HEK293 (cell line): ENCODE results near the gene SCN10A.

ENCODE experiments used
- CTCF ChIA-PET: fragments of 350-600 bp; formaldehyde crosslinking; extraction: SDS; loops from one replicate; lab custom pipeline; 2021; ENCODE audit warnings: antibody characterized with exemption; lab: Yijun Ruan, JAX
- POLR2A ChIA-PET: fragments of 300-600 bp; formaldehyde crosslinking; extraction: SDS; loops from one replicate; lab custom pipeline; 2020; ENCODE audit warnings: antibody characterized with exemption, inconsistent platforms; lab: Yijun Ruan, JAX
- H3K27ac ChIP-seq: fragments of 200-500 bp; sonication (Bioruptor generic); 2 replicates; pipeline ENCODE4 v1.5.1; 2014; ENCODE audit warnings: low read depth, low read length, control low read depth, inconsistent platforms; ENCODE audit errors: extremely low read depth
- H3K36me3 ChIP-seq, 2 experiments: fragments of 200-500 bp in 1 of 2; sonication (Bioruptor generic) in 1 of 2; 1 replicate in 1 of 2; 2 replicates in 1 of 2; pipeline ENCODE4 v1.5.1; 2014 to 2017; ENCODE audit warnings: inconsistent platforms in 2 of 2, low read length in 2 of 2; ENCODE audit not compliant: control insufficient read depth in 2 of 2, insufficient read depth in 1 of 2
- H3K4me1 ChIP-seq: fragments of 200-500 bp; sonication (Bioruptor generic); 2 replicates; pipeline ENCODE4 v1.5.1; 2014; ENCODE audit warnings: mild to moderate bottlenecking, low read length, inconsistent platforms; ENCODE audit not compliant: control insufficient read depth, insufficient read depth
- H3K4me3 ChIP-seq: 2 replicates; pipeline ENCODE4 v1.5.1; 2011; ENCODE audit warnings: low read depth, mild to moderate bottlenecking, control low read depth, low read length, moderate library complexity
- H3K9me3 ChIP-seq: fragments of 200-500 bp; sonication (Bioruptor generic); 2 replicates; pipeline ENCODE4 v1.5.1; 2014; ENCODE audit warnings: low read depth, low read length, inconsistent platforms; ENCODE audit not compliant: control insufficient read depth, insufficient read depth
- BCL6B ChIP-seq: fragments of 450-650 bp; formaldehyde crosslinking; IDR thresholded peaks from 2 replicates; pipeline ENCODE4 v1.5.1; 2017; ENCODE audit warnings: missing biosample characterization, missing genetic modification characterization
- GFI1B ChIP-seq: fragments of 450-650 bp; formaldehyde crosslinking; IDR thresholded peaks from 2 replicates; pipeline ENCODE4 v1.5.1; 2016; ENCODE audit warnings: missing biosample characterization, missing genetic modification characterization
- HOXA7 ChIP-seq: sonication (generic); formaldehyde crosslinking; IDR thresholded peaks from 2 replicates; pipeline ENCODE4 v1.8.1; 2022; ENCODE audit warnings: missing genetic modification reagents, borderline replicate concordance
- KLF1 ChIP-seq: fragments of 450-650 bp; formaldehyde crosslinking; IDR thresholded peaks from 2 replicates; pipeline ENCODE4 v1.5.1; 2016; ENCODE audit warnings: missing biosample characterization, missing genetic modification characterization
- KLF10 ChIP-seq: fragments of 450-650 bp; IDR thresholded peaks from 2 replicates; pipeline ENCODE4 v1.5.1; 2018; ENCODE audit warnings: missing biosample characterization, mild to moderate bottlenecking, missing genetic modification characterization
- KLF8 ChIP-seq: fragments of 450-650 bp; formaldehyde crosslinking; IDR thresholded peaks from 2 replicates; pipeline ENCODE4 v1.5.1; 2016; ENCODE audit warnings: missing biosample characterization, missing genetic modification characterization
- OSR2 ChIP-seq: fragments of 450-650 bp; formaldehyde crosslinking; IDR thresholded peaks from 2 replicates; pipeline ENCODE4 v1.5.1; 2016; ENCODE audit warnings: missing biosample characterization, missing genetic modification characterization
- RBAK ChIP-seq: fragments of 450-650 bp; formaldehyde crosslinking; IDR thresholded peaks from 2 replicates; pipeline ENCODE4 v1.5.1; 2016; ENCODE audit warnings: missing biosample characterization, missing genetic modification characterization
- REST ChIP-seq: fragments of 450-650 bp; formaldehyde crosslinking; IDR thresholded peaks from 2 replicates; pipeline ENCODE4 v1.5.1; 2016; ENCODE audit warnings: missing biosample characterization, missing genetic modification characterization
- SCRT1 ChIP-seq: fragments of 450-650 bp; formaldehyde crosslinking; IDR thresholded peaks from 2 replicates; pipeline ENCODE4 v1.5.1; 2016; ENCODE audit warnings: missing biosample characterization, missing genetic modification characterization, borderline replicate concordance
- SP7 ChIP-seq: fragments of 450-650 bp; formaldehyde crosslinking; IDR thresholded peaks from 2 replicates; pipeline ENCODE4 v1.5.1; 2016; ENCODE audit warnings: missing biosample characterization, missing genetic modification characterization
- WT1 ChIP-seq: fragments of 450-650 bp; formaldehyde crosslinking; IDR thresholded peaks from 2 replicates; pipeline ENCODE4 v1.5.1; 2016; ENCODE audit warnings: missing biosample characterization, missing genetic modification characterization
- ZBTB8A ChIP-seq: fragments of 450-650 bp; formaldehyde crosslinking; IDR thresholded peaks from 2 replicates; pipeline ENCODE4 v1.5.1; 2016; ENCODE audit warnings: missing biosample characterization, missing genetic modification characterization
- ZIC2 ChIP-seq: fragments of 450-650 bp; formaldehyde crosslinking; IDR thresholded peaks from 2 replicates; pipeline ENCODE4 v1.5.1; 2016; ENCODE audit warnings: missing biosample characterization, missing genetic modification characterization
- ZNF114 ChIP-seq: fragments of 450-650 bp; formaldehyde crosslinking; IDR thresholded peaks from 2 replicates; pipeline ENCODE4 v1.5.0; 2017; ENCODE audit warnings: missing biosample characterization, missing genetic modification characterization
- ZNF148 ChIP-seq: fragments of 450-650 bp; formaldehyde crosslinking; IDR thresholded peaks from 2 replicates; pipeline ENCODE4 v1.5.0; 2017; ENCODE audit warnings: missing biosample characterization, missing genetic modification characterization, borderline replicate concordance
- ZNF391 ChIP-seq: fragments of 450-650 bp; formaldehyde crosslinking; IDR thresholded peaks from 2 replicates; pipeline ENCODE4 v1.5.1; 2016; ENCODE audit warnings: low read depth, missing biosample characterization, missing genetic modification characterization, borderline replicate concordance
- ZNF398 ChIP-seq: fragments of 450-650 bp; formaldehyde crosslinking; IDR thresholded peaks from 2 replicates; pipeline ENCODE4 v1.5.1; 2017; ENCODE audit warnings: missing biosample characterization, missing genetic modification characterization
- ZNF404 ChIP-seq: fragments of 450-650 bp; formaldehyde crosslinking; IDR thresholded peaks from 2 replicates; pipeline ENCODE4 v1.5.1; 2017; ENCODE audit warnings: missing biosample characterization, missing genetic modification characterization
- ZNF423 ChIP-seq: fragments of 450-650 bp; formaldehyde crosslinking; IDR thresholded peaks from 2 replicates; pipeline ENCODE4 v1.5.1; 2016; ENCODE audit warnings: missing biosample characterization, missing genetic modification characterization
- ZNF521 ChIP-seq: fragments of 450-650 bp; formaldehyde crosslinking; IDR thresholded peaks from 2 replicates; pipeline ENCODE4 v1.5.1; 2017; ENCODE audit warnings: missing biosample characterization, mild to moderate bottlenecking, missing genetic modification characterization
- ZNF596 ChIP-seq: fragments of 450-650 bp; IDR thresholded peaks from 2 replicates; pipeline ENCODE4 v1.5.0; 2018; ENCODE audit warnings: missing biosample characterization, mild to moderate bottlenecking, missing genetic modification characterization, moderate library complexity
- ZNF785 ChIP-seq: fragments of 450-650 bp; formaldehyde crosslinking; IDR thresholded peaks from 2 replicates; pipeline ENCODE4 v1.5.1; 2016; ENCODE audit warnings: missing biosample characterization, missing genetic modification characterization
- ZNF830 ChIP-seq: fragments of 450-650 bp; IDR thresholded peaks from 2 replicates; pipeline ENCODE4 v1.5.0; 2018; ENCODE audit warnings: missing biosample characterization, missing genetic modification characterization, low read depth, mild to moderate bottlenecking, moderate library complexity
- ZSCAN30 ChIP-seq: fragments of 450-650 bp; IDR thresholded peaks from 2 replicates; pipeline ENCODE4 v1.5.1; 2018; ENCODE audit warnings: missing biosample characterization, mild to moderate bottlenecking, missing genetic modification characterization, moderate library complexity

SCN10A gene

DNA sequence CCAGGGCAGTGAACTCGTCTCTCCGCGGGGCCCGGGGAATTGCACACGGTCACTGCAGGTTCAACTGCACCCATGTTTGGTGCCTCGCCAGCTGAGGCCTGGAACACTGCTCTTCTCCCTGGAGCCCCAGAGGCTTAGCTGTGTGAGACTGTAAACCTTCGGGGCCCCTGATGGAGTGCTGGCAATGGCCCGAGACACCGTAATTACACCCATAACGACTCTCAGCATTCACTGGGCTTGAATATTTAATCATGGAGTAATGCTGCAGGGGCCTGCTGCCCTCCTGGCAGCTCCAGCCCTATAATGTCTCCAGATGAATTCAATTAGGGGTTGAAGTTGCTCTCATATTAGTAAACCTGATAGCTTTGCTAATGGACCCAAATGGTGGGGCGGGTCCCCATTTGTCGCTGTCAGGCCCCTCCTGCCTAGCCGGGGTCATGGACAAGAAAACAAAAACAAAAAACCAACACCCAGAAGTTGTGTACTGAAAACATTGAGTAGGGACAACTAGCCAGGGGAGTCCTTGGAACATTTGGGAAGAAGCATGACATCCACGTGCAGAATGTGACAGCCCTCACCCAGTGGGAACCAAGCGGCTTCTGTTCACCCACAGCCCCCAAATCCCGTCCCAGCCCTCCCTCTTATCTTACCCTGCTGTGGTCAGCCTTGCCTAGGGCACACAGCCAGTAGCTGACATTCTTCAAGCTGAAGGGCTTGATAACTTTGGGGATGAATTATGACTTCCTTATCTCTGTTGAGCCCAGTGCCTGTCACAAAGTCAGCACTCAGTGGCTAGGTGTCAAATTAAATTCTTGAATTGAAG is 92.2 kb downstream of the SCN10A start:
- H3K4me3 ChIP-seq, result no peak overlapping the region
- no peak overlapping the region for H3K27ac ChIP-seq
- ChIA-PET CTCF (interaction anchor here (1.5 to 1.7 kb wide), 2 partner anchors 15 to 276 kb away, joined by 5 to 6 read pairs; no protein-coding TSS in a partner anchor), POLR2A (interaction anchor here (0.9 kb wide), 1 partner anchor 227 kb away, joined by 4 read pairs; the partner anchor contains the start of gene EXOG)
- 0 out of 2 replicates have a peak, but pooled peaks cover 7% of the 10 kb centered on the region for H3K4me1 ChIP-seq
- TF ChIP-seq ZIC2 (tag by site-specific recombination) (peak; percentile 80), WT1 (no peak), KLF1 (tag by site-specific recombination) (peak; percentile 19; the same call in 1 of the 2 replicates), ZNF521 (tag by site-specific recombination) (no peak), ZNF423 (tag by site-specific recombination) (peak; percentile 76), ZSCAN30 (tag by site-specific recombination) (0 out of 2 replicates have a peak, but pooled peaks have one; percentile 18), ZNF398 (tag by site-specific recombination) (peak; percentile 37; the same call in 1 of the 2 replicates), ZNF830 (no peak), ZNF391 (tag by site-specific recombination) (no peak), BCL6B (tag by site-specific recombination) (no peak), SP7 (tag by site-specific recombination) (peak; percentile 87), ZNF596 (no peak), ZNF114 (tag by site-specific recombination) (no peak), REST (no peak), KLF8 (tag by site-specific recombination) (no peak), ZNF148 (tag by site-specific recombination) (no peak), OSR2 (tag by site-specific recombination) (peak; percentile 59; the same call in 1 of the 2 replicates), RBAK (tag by site-specific recombination) (no peak), GFI1B (tag by site-specific recombination) (no peak), HOXA7 (CRISPR knock-in tag) (no peak), SCRT1 (no peak), ZBTB8A (tag by site-specific recombination) (peak; percentile 22), KLF10 (tag by site-specific recombination) (no peak), ZNF404 (tag by site-specific recombination) (no peak), ZNF785 (no peak)
- no peaks in the 10 kb centered on the region for H3K36me3 ChIP-seq
- H3K9me3 ChIP-seq, result no peaks in the 10 kb centered on the region
